Esophagus (tissue), 2 donors: Measurements from ENCODE around the gene ABCA1. TPM values are rescaled to one million over a fixed set of nuclear protein-coding genes. Genes with fewer than 3 reads are reported as not detected.
"Not testable (repeated sequence)": the region's sequence is repeated elsewhere in the genome, so short reads cannot be mapped to it uniquely, and the experiment has no call there.

ENCODE experiments used
- H3K27ac ChIP-seq, 2 donors: one replicate each; pipeline ENCODE4 v1.5.1; 2013; ENCODE audit warnings: low read depth in 2 of 2, mild to moderate bottlenecking in 2 of 2, inconsistent platforms in 1 of 2, low read length in 1 of 2, moderate library complexity in 1 of 2
- H3K27me3 ChIP-seq, 2 donors: one replicate each; pipeline ENCODE4 v1.6.1; 2013; ENCODE audit warnings: low read length in 2 of 2, control low read depth in 1 of 2, mild to moderate bottlenecking in 1 of 2; ENCODE audit not compliant: insufficient read depth in 2 of 2, control insufficient read depth in 1 of 2
- H3K36me3 ChIP-seq, 2 donors: one replicate each; pipeline ENCODE4 v1.6.1; 2013; ENCODE audit warnings: low read length in 1 of 2; ENCODE audit not compliant: control insufficient read depth in 2 of 2, insufficient read depth in 2 of 2
- H3K4me1 ChIP-seq, 2 donors: one replicate each; pipeline ENCODE4 v1.6.1; 2013; ENCODE audit warnings: low read length in 1 of 2; ENCODE audit not compliant: control insufficient read depth in 2 of 2, insufficient read depth in 2 of 2
- H3K4me3 ChIP-seq, 2 donors: one replicate each; pipeline ENCODE4 v1.5.1; 2013; ENCODE audit warnings: low read length in 2 of 2, mild to moderate bottlenecking in 2 of 2, low read depth in 1 of 2, moderate library complexity in 1 of 2
- H3K9me3 ChIP-seq, 2 donors: one replicate each; pipeline ENCODE4 v1.6.1; 2013; ENCODE audit warnings: mild to moderate bottlenecking in 2 of 2, low read depth in 1 of 2, low read length in 1 of 2, moderate library complexity in 1 of 2; ENCODE audit not compliant: control insufficient read depth in 2 of 2, insufficient read depth in 1 of 2
- WGBS, 2 donors: extraction: QIAGEN DNeasy Blood & Tissue Kit; methylation state at CpG; one replicate each; pipeline ENCODE4 v1.1.7; 2013; 5-methylcytosine and 5-hydroxymethylcytosine counted together
- polyA plus RNA-seq, 2 donors: library from polyadenylated mRNA; stranded (reverse); fragments of 200-250 nt; gene quantifications; one replicate each; pipeline ENCODE4 v1.2.3, GENCODE V29; 2013
- donor health status: healthy with polysubstance abuse.
- donor health status: Bipolar disorder and iron deficiency.

The ABCA1 gene
- polyA plus RNA-seq, 2 donors, result 2.7 to 2.9 TPM

GRCh38 chr9:104969116-104969515 lies 41.2 kb upstream of the ABCA1 start:
- Histone ChIP-seq H3K4me3 (no peak overlapping the region), H3K27me3 (no peaks in the 10 kb centered on the region), H3K9me3 (no peaks in the 10 kb centered on the region), H3K4me1 (peaks cover 0 to 4% of the 10 kb centered on the region in 2 donors), H3K36me3 (no peaks in the 10 kb centered on the region), H3K27ac (peak overlapping the region; percentile 50 to 93)
- WGBS, 2 donors, result 50 to 52% methylated on average over 4 of the region's 4 CpGs

GRCh38 chr9:104968025-104968982 lies 40.3 kb upstream of the ABCA1 start:
- Histone ChIP-seq H3K4me3 (peak overlapping the region; percentile 65 to 77), H3K9me3 (no peaks in the 10 kb centered on the region), H3K36me3 (no peaks in the 10 kb centered on the region), H3K4me1 (peaks cover 0 to 4% of the 10 kb centered on the region in 2 donors), H3K27ac (peak overlapping the region; percentile 91 to 93), H3K27me3 (no peaks in the 10 kb centered on the region)
- 2 to 3% methylated on average over 50 of the region's 50 CpGs for WGBS, 2 donors

- Histone ChIP-seq H3K27me3 (no peaks in the 10 kb centered on the region), H3K4me3 (no peak overlapping the region), H3K9me3 (no peaks in the 10 kb centered on the region), H3K4me1 (no peaks in the 10 kb centered on the region), H3K36me3 (no peaks in the 10 kb centered on the region), H3K27ac (no peak overlapping the region)
- 67 to 70% methylated on average over 6 of the region's 6 CpGs for WGBS, 2 donors
These were observed 35.1 kb upstream of the ABCA1 start for GRCh38 chr9:104963076-104963475.

- 52 to 60% methylated on average over 6 of the region's 6 CpGs for WGBS, 2 donors
- Histone ChIP-seq H3K4me1 (no peaks in the 10 kb centered on the region), H3K9me3 (no peaks in the 10 kb centered on the region), H3K36me3 (no peaks in the 10 kb centered on the region), H3K27ac (peak overlapping the region in 1 of 2 donors; percentile 59), H3K4me3 (no peak overlapping the region), H3K27me3 (no peaks in the 10 kb centered on the region)
These were observed 33.9 kb upstream of the ABCA1 start for GRCh38 chr9:104961701-104962359.

- no peaks in the 10 kb centered on the region for H3K27me3 ChIP-seq
- H3K4me3 ChIP-seq, result no peak overlapping the region
- H3K27ac ChIP-seq, result no peak overlapping the region
- H3K4me1 ChIP-seq, result no peaks in the 10 kb centered on the region
- WGBS, 2 donors, result 45 to 50% methylated on average over 5 of the region's 5 CpGs
- no peaks in the 10 kb centered on the region for H3K36me3 ChIP-seq
- H3K9me3 ChIP-seq, result no peaks in the 10 kb centered on the region
These were observed 33.3 kb upstream of the ABCA1 start for GRCh38 chr9:104961238-104961637.

GRCh38 chr9:104960662-104961061 lies 32.7 kb upstream of the ABCA1 start:
- 39 to 46% methylated on average over 2 of the region's 2 CpGs for WGBS, 2 donors
- Histone ChIP-seq H3K27me3 (no peaks in the 10 kb centered on the region), H3K9me3 (no peaks in the 10 kb centered on the region), H3K27ac (peak overlapping the region in 1 of 2 donors; percentile 3), H3K4me1 (no peaks in the 10 kb centered on the region), H3K4me3 (no peak overlapping the region), H3K36me3 (no peaks in the 10 kb centered on the region)

GRCh38 chr9:104958751-104959150 lies 30.8 kb upstream of the ABCA1 start:
- Histone ChIP-seq H3K9me3 (no peaks in the 10 kb centered on the region), H3K27ac (no peak overlapping the region), H3K27me3 (no peaks in the 10 kb centered on the region), H3K4me3 (no peak overlapping the region), H3K4me1 (no peaks in the 10 kb centered on the region), H3K36me3 (no peaks in the 10 kb centered on the region)
- WGBS, 2 donors, result 50 to 63% methylated on average over 1 of the region's 1 CpG

- 68 to 80% methylated on average over 4 of the region's 4 CpGs for WGBS, 2 donors
- not testable (repeated sequence) for H3K27ac ChIP-seq, H3K4me3 ChIP-seq, H3K4me1 ChIP-seq, H3K9me3 ChIP-seq, H3K27me3 ChIP-seq, H3K36me3 ChIP-seq
These were observed 30.1 kb upstream of the ABCA1 start for GRCh38 chr9:104958006-104958405.

GRCh38 chr9:104951487-104951886 lies 23.5 kb upstream of the ABCA1 start:
- no peaks in the 10 kb centered on the region for H3K9me3 ChIP-seq
- no peaks in the 10 kb centered on the region for H3K36me3 ChIP-seq
- no peak overlapping the region for H3K27ac ChIP-seq
- no peaks in the 10 kb centered on the region for H3K27me3 ChIP-seq
- H3K4me3 ChIP-seq, result no peak overlapping the region
- WGBS, 2 donors, result 74 to 81% methylated on average over 4 of the region's 4 CpGs
- H3K4me1 ChIP-seq, result no peaks in the 10 kb centered on the region
